MM.1S (cell line): ENCODE data around the gene ADAMTS17.

Experiments
- CTCF ChIP-seq: fragments of 300-600 bp; sonication (generic); IDR thresholded peaks from 2 replicates; pipeline ENCODE4 v1.5.1; 2016; ENCODE audit warnings: antibody characterized with exemption, low read length, mixed read lengths
- EZH2 ChIP-seq: fragments of 300-600 bp; sonication (generic); optimal IDR thresholded peaks from 2 replicates; pipeline ENCODE3; 2017; ENCODE audit warnings: low read depth, mild to moderate bottlenecking, antibody characterized with exemption, low read length, mixed read lengths
- EZH2phosphoT487 ChIP-seq: fragments of 300-600 bp; sonication (generic); IDR thresholded peaks from 2 replicates; pipeline ENCODE4 v1.6.1; 2018; ENCODE audit warnings: antibody characterized with exemption, low read length

- no peak for TF ChIP-seq CTCF
- no peak for TF ChIP-seq EZH2
- no peak for TF ChIP-seq EZH2phosphoT487
These were observed 332.4 kb downstream of the ADAMTS17 start for GRCh38 chr15:100009372-100009771.
